IMR-90 (cell line): ENCODE data around the gene STARD13. TPM values are rescaled to one million over a fixed set of nuclear protein-coding genes. Genes with fewer than 3 reads are reported as not detected.

Experiments
- ATAC-seq: fragments of 200-7000 bp; cut with Tn5 transposase; 2 replicates; pipeline ENCODE4 v1.9.1; 2020; ENCODE audit warnings: low read depth, mild to moderate bottlenecking, moderate library complexity
- BruUV-seq: library from RNA; stranded (reverse); fragments of 400-500 nt; replicated peaks from 2 replicates; lab custom pipeline; 2021; lab: Mats Ljungman, UMichigan
- CTCF ChIA-PET: fragments of 300-600 bp; formaldehyde crosslinking; extraction: SDS; loops from one replicate; lab custom pipeline; 2021; ENCODE audit warnings: antibody characterized with exemption; lab: Yijun Ruan, JAX
- POLR2A ChIA-PET: fragments of 300-600 bp; sonication (Branson Sonifier 250); formaldehyde crosslinking; loops from one replicate; lab custom pipeline; 2022; ENCODE audit warnings: antibody characterized with exemption; ENCODE audit not compliant: unreplicated experiment; lab: Charles Lee
- DNase-seq: peaks from one replicate; pipeline ENCODE4 v3.0.0; 2013
- H2AFZ ChIP-seq: replicated peaks from 2 replicates; pipeline ENCODE3; 2013; ENCODE audit warnings: low read length, mild to moderate bottlenecking; ENCODE audit not compliant: poor library complexity
- H2AK5ac ChIP-seq: 2 replicates; pipeline ENCODE4 v1.6.1; 2013; ENCODE audit warnings: low read depth, low read length, inconsistent platforms
- H2AK9ac ChIP-seq: replicated peaks from 2 replicates; pipeline ENCODE3; 2013; ENCODE audit warnings: mild to moderate bottlenecking, low read depth, low read length, moderate library complexity; ENCODE audit not compliant: poor library complexity
- H2BK120ac ChIP-seq: 2 replicates; pipeline ENCODE4 v1.6.1; 2013; ENCODE audit warnings: low read depth, low read length, inconsistent platforms
- H2BK15ac ChIP-seq: 3 replicates; pipeline ENCODE4 v1.6.1; 2013; ENCODE audit warnings: low read depth, low read length, inconsistent platforms
- H2BK20ac ChIP-seq: 2 replicates; pipeline ENCODE4 v1.6.1; 2013; ENCODE audit warnings: low read depth, mild to moderate bottlenecking, inconsistent platforms, low read length, moderate library complexity
- H2BK5ac ChIP-seq: 2 replicates; pipeline ENCODE4 v1.6.1; 2013; ENCODE audit warnings: mild to moderate bottlenecking, low read depth, low read length, inconsistent platforms; ENCODE audit not compliant: poor library complexity, severe bottlenecking
- H3K14ac ChIP-seq: replicated peaks from 2 replicates; pipeline ENCODE4 v1.6.1; 2013; ENCODE audit warnings: low read depth, low read length, inconsistent platforms
- H3K18ac ChIP-seq: 2 replicates; pipeline ENCODE4 v1.6.1; 2013; ENCODE audit warnings: low read depth, low read length, control low read depth
- H3K23ac ChIP-seq: 2 replicates; pipeline ENCODE4 v1.6.1; 2013; ENCODE audit warnings: low read depth, low read length, inconsistent platforms
- H3K27ac ChIP-seq: 2 replicates; pipeline ENCODE4 v1.5.1; 2013; ENCODE audit warnings: mild to moderate bottlenecking, control low read depth, low read length; ENCODE audit not compliant: insufficient read depth
- H3K27me3 ChIP-seq: 2 replicates; pipeline ENCODE4 v1.6.1; 2013; ENCODE audit warnings: low read length; ENCODE audit not compliant: control insufficient read depth, insufficient read depth
- H3K36me3 ChIP-seq: 2 replicates; pipeline ENCODE4 v1.6.1; 2013; ENCODE audit warnings: low read length, mixed read lengths; ENCODE audit not compliant: control insufficient read depth, insufficient read depth
- H3K4ac ChIP-seq: 2 replicates; pipeline ENCODE4 v1.6.1; 2013; ENCODE audit warnings: low read depth, low read length, inconsistent platforms
- H3K4me1 ChIP-seq: 2 replicates; pipeline ENCODE4 v1.6.1; 2013; ENCODE audit warnings: low read length, mixed read lengths; ENCODE audit not compliant: control insufficient read depth, insufficient read depth
- H3K4me2 ChIP-seq: 2 replicates; pipeline ENCODE4 v1.6.1; 2013; ENCODE audit warnings: low read depth, mild to moderate bottlenecking, control low read depth, low read length, moderate library complexity
- H3K4me3 ChIP-seq: 2 replicates; pipeline ENCODE4 v1.5.1; 2013; ENCODE audit warnings: low read depth, mild to moderate bottlenecking, control low read depth, low read length, moderate library complexity; ENCODE audit not compliant: insufficient read depth
- H3K56ac ChIP-seq: 2 replicates; pipeline ENCODE4 v1.6.1; 2013; ENCODE audit warnings: low read length, inconsistent platforms; ENCODE audit not compliant: insufficient read depth; ENCODE audit errors: extremely low read depth
- H3K79me1 ChIP-seq, 2 experiments: 2 replicates each; pipeline ENCODE4 v1.6.1; 2013; ENCODE audit warnings: low read length in 2 of 2, inconsistent platforms in 1 of 2, low read depth in 1 of 2
- H3K9ac ChIP-seq: 2 replicates; pipeline ENCODE4 v1.6.1; 2013; ENCODE audit warnings: low read depth, low read length, control low read depth
- H3K9me1 ChIP-seq: 2 replicates; pipeline ENCODE4 v1.6.1; 2013; ENCODE audit warnings: low read length, inconsistent platforms; ENCODE audit not compliant: insufficient read depth
- H3K9me3 ChIP-seq: 2 replicates; pipeline ENCODE4 v1.6.1; 2013; ENCODE audit warnings: low read length; ENCODE audit not compliant: control insufficient read depth, insufficient read depth
- H4K20me1 ChIP-seq: 2 replicates; pipeline ENCODE4 v1.6.1; 2013; ENCODE audit warnings: low read length, inconsistent platforms; ENCODE audit not compliant: insufficient read depth
- H4K5ac ChIP-seq: 2 replicates; pipeline ENCODE4 v1.6.1; 2013; ENCODE audit warnings: mild to moderate bottlenecking, low read depth, low read length, control low read depth
- H4K8ac ChIP-seq, 2 experiments: 2 replicates each; pipeline ENCODE4 v1.6.1; 2013; ENCODE audit warnings: low read depth in 2 of 2, low read length in 2 of 2, control low read depth in 1 of 2, inconsistent platforms in 1 of 2
- H4K91ac ChIP-seq: 2 replicates; pipeline ENCODE4 v1.6.1; 2013; ENCODE audit warnings: low read depth, low read length, inconsistent platforms; ENCODE audit not compliant: insufficient read depth
- RCOR1 ChIP-seq: IDR thresholded peaks from 2 replicates; pipeline ENCODE4 v1.6.1; 2012; ENCODE audit warnings: mild to moderate bottlenecking, low read length, improper control_type of control experiment; ENCODE audit not compliant: insufficient replicate concordance
- WGBS, 2 experiments: methylation state at CpG; one replicate each; pipeline versions ENCODE4 v1.1.5 to v1.1.7; 2013; ENCODE audit warnings: missing lambda C conversion rate in 2 of 2; ENCODE audit not compliant: insufficient read length in 1 of 2; ENCODE audit errors: extremely low coverage in 2 of 2; 5-methylcytosine and 5-hydroxymethylcytosine counted together
- dilution Hi-C: fragments of 300-500 bp; cut with HindIII; formaldehyde crosslinking; loops from one replicate; pipeline ENCODE4 v1.14.3; 2018; ENCODE audit warnings: low sequenced_read_pairs; ENCODE audit not compliant: unreplicated experiment
- in situ Hi-C: fragments of 300-500 bp; cut with MboI; formaldehyde crosslinking; loops from 3 replicates; pipeline ENCODE4 v1.14.3; 2019; ENCODE audit warnings: low sequenced_read_pairs, inconsistent platforms, mixed read lengths
- intact Hi-C: fragments of 100-400 bp; cut with micrococcal nuclease; formaldehyde crosslinking; loops from 2 replicates; pipeline ENCODE4 v1.10.0; 2022
- polyA plus RNA-seq, 3 experiments: library from polyadenylated mRNA; depleted of rRNA; stranded (reverse); fragments of >200 nt; gene quantifications; 2 replicates each; pipeline ENCODE4 v1.2.3, GENCODE V29; 2012; ENCODE audit warnings: low replicate concordance in 1 of 3
- total RNA-seq: library from RNA; depleted of rRNA; stranded (reverse); fragments of >200 nt; gene quantifications from 2 replicates; pipeline ENCODE4 v1.2.3, GENCODE V29; 2012

STARD13 gene
- total and polyA plus RNA-seq, 2 of the 4 experiments (the other 2 are of a cell fraction), result 23.6 to 46.6 TPM

GRCh38 chr13:33110386-33110712, 175.2 kb downstream of the STARD13 start:
- WGBS, 2 experiments, result 100% methylated on average over 1 of the region's 5 CpGs; no CpG with 5 or more reads in 1 of the 2 experiments
- Histone ChIP-seq H2BK20ac (0 out of 2 replicates have a peak overlapping the region, but pooled peaks have one; percentile 43), H3K4ac (peak overlapping the region; percentile 73), H3K9ac (no peak overlapping the region), H3K56ac (no peak overlapping the region), H2BK120ac (peak overlapping the region; percentile 73), H3K9me1 (peaks cover 55% of the 10 kb centered on the region), H3K36me3 (peaks cover 61% of the 10 kb centered on the region), H3K23ac (peak overlapping the region; percentile 64; the same call in 1 of the 2 replicates), H3K27ac (peak overlapping the region; percentile 59; the same call in 1 of the 2 replicates), H3K14ac (peak overlapping the region; percentile 65; the same call in 1 of the 2 replicates), H4K5ac (peak overlapping the region; percentile 38; the same call in 1 of the 2 replicates), H3K27me3 (no peaks in the 10 kb centered on the region), H4K91ac (peak overlapping the region; percentile 57), H3K18ac (no peak overlapping the region; the same call in 1 of the 2 replicates), H2BK15ac (peak overlapping the region; percentile 65; the same call in 2 of the 3 replicates), H4K20me1 (peaks cover 11% of the 10 kb centered on the region; the same call in 1 of the 2 replicates), H2AK9ac (no peak overlapping the region), H2BK5ac (peak overlapping the region; percentile 8), H4K8ac (peak overlapping the region; percentile 9 to 49; a peak in 3 of 4 replicates), H2AFZ (no peak overlapping the region), H3K79me1 (peaks cover 38 to 73% of the 10 kb centered on the region in 2 experiments), H3K9me3 (no peaks in the 10 kb centered on the region), H3K4me1 (peaks cover 55% of the 10 kb centered on the region), H3K4me2 (no peak overlapping the region), H2AK5ac (peak overlapping the region; percentile 61; the same call in 1 of the 2 replicates), H3K4me3 (no peak overlapping the region)
- no TSS peak for BruUV-seq
- ChIA-PET CTCF (interaction anchor here (0.7 to 1.2 kb wide), 2 partner anchors 140 to 181 kb away, joined by 3 read pairs; no protein-coding TSS in a partner anchor), POLR2A (no interaction called here)
- ATAC-seq, result no peak
- DNase-seq, result no peak
- no peak for TF ChIP-seq RCOR1
- in situ Hi-C loops, result no loop called here
- dilution Hi-C loops, result no loop called here
- intact Hi-C loops, result loop anchor here (5.0 kb wide), 1 partner anchor 523 kb away; the partner anchor contains the start of gene PDS5B
